Activated T-cell treated with anti-CD3 and anti-CD28 coated beads, Interleukin-2, amount 50 U/mL, for 4 hours (primary cell): ENCODE data around the gene PSMB11. TPM values are rescaled to one million over a fixed set of nuclear protein-coding genes. Genes with fewer than 3 reads are reported as not detected.
A peak's percentile ranks its signal among the peaks of the same experiment; 100 is the strongest.

Experiments used
- ATAC-seq, 2 donors: fragments of 200-7000 bp; cut with Tn5 transposase; one replicate each; pipeline ENCODE4 v1.10.0; 2021
- DNase-seq: peaks from one replicate; pipeline ENCODE4 v3.0.0-alpha.2; 2020
- H3K27me3 Mint-ChIP-seq: one replicate; pipeline ENCODE4 v1.8.0; 2021; ENCODE audit warnings: low read depth, mixed read lengths
- H3K36me3 Mint-ChIP-seq: one replicate; pipeline ENCODE4 v1.8.0; 2022; ENCODE audit warnings: mixed read lengths; ENCODE audit not compliant: insufficient read depth
- H3K4me1 Mint-ChIP-seq: one replicate; pipeline ENCODE4 v1.8.0; 2021; ENCODE audit warnings: low read depth, mixed read lengths
- H3K4me3 Mint-ChIP-seq: one replicate; pipeline ENCODE4 v1.8.0; 2021; ENCODE audit warnings: mild to moderate bottlenecking, moderate library complexity, mixed read lengths
- H3K9me3 Mint-ChIP-seq: one replicate; pipeline ENCODE4 v1.8.0; 2021; ENCODE audit warnings: mixed read lengths
- total RNA-seq, 3 donors: library from RNA; stranded (reverse); gene quantifications; one replicate each; pipeline ENCODE4 v1.2.1, GENCODE V29; 2021

PSMB11 gene
- total RNA-seq, 3 donors from 2014 or later: not detected

DNA sequence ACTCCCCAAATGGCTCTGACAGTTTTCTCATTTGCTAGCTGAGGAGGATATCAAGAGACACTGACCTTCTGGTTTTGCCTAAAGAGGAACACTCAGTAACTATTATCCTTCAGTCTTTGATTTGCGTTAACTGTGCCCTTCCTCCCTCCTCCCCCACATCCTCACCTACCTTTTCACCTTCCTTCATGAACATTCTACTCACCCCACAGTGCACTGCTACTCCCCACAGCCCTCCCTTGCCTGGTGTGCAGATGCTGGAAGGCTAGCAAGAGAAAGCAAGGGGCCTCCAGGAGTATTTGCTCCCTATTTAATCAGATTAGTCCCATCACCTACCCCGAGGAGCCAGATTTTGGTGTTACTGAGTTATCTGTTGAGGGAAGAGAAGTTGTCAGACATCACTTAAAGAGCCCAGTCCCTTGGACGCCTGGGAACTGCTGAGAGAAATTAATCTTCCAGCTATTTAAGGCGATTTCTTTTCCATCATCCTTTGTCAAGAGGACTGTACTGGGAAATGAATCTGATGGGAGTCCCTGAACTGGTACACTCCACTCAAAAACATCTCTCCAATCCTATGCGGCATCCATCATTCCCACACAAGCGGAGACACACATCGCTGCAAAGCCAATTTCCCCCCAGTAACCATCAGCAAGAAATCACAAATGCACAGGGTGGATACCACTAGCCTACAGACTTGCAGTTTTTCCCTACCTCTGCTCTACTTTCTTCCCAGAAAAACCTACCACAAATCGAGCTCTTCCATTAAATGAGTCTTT, 18.8 kb upstream of the PSMB11 start:
- Mint-ChIP-seq H3K27me3 (no peaks in the 10 kb centered on the region), H3K4me3 (peak overlapping the region; percentile 9), H3K9me3 (no peaks in the 10 kb centered on the region), H3K4me1 (peaks cover 50% of the 10 kb centered on the region), H3K36me3 (peaks cover 29% of the 10 kb centered on the region)
- peak in 1 of 2 donors; percentile 32 for ATAC-seq
- no peak for DNase-seq

DNA sequence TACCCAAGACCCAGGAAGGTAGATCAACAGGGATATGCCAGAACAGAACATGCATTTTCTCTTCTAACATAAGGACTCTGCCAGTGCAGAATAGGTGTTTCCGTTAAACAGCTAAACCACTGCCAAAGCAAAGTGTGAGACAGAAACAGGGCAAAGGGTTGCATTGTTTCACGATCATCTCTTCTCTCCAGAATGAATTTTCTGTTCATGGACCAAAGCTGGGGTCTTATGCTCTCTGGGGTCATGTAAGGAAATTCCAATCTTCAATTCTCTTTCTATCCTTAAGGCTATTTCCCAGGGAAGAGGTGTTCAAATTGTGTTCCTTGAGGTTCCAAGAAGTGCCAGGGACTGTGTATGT, 18.2 kb upstream of the PSMB11 start:
- H3K27me3 Mint-ChIP-seq: no peaks in the 10 kb centered on the region
- ATAC-seq (no peak), DNase-seq (no peak)
- H3K4me3 Mint-ChIP-seq: no peak overlapping the region
- no peaks in the 10 kb centered on the region for H3K9me3 Mint-ChIP-seq
- H3K36me3 Mint-ChIP-seq: peaks cover 33% of the 10 kb centered on the region
- peaks cover 54% of the 10 kb centered on the region for H3K4me1 Mint-ChIP-seq

DNA sequence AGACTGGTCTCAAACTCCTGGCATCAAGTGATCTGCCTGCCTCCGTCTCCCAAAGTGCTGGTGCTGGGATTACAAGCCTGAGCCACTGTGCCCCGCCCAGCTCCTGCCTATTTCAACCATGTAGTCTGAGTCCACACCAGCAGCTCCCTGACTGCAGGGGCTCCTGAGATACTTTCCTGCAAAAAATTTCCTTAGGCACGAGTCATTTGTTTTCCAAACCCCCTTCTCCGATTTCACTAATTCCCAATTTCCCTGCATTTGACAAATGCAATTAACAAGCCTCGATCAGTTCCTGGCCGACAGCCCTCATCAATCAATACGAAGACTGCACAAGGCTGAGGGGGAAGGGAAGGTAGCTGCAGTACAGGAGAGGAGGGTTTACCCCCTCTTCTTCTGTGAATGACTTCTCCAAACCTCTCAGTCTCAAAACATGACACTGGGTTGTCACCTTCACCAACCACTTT, 17.4 kb upstream of the PSMB11 start:
- Mint-ChIP-seq H3K36me3 (peaks cover 41% of the 10 kb centered on the region), H3K27me3 (no peaks in the 10 kb centered on the region), H3K9me3 (no peaks in the 10 kb centered on the region), H3K4me3 (no peak overlapping the region), H3K4me1 (peaks cover 62% of the 10 kb centered on the region)
- peak in 1 of 2 donors; percentile 46 for ATAC-seq
- DNase-seq: no peak

DNA sequence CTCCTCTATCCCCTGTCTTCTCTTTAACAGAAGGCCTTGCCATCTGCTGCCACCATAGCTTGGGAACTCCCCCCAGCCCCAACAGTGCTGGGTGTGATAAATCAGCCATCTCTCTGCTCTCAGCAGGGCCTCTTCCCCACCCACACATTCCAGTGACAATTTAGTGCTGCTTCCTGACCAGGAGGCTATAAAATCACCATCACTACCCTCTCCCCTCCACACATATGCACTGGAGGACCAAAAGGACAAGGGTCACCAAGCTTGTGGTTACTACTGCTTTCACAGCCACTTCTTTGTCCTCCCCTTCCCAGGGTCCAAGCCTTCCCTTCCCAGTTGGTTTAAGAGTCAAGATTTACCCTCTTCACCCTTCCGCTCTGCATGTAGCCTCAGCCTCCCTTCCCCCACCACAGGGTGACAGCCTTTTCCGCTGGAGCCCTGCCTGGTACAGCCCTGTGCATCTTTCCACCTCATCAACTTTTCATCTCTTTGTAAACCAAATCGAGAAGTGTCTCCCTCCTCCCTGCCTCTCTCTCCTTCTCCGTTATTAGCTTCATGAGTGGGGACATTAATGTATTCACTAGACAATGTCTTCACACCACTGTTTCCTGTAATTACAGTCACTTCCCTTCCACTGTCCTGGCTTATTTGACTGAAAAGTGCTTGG, 16.7 kb upstream of the PSMB11 start:
- DNase-seq (no peak), ATAC-seq (peak; percentile 33 to 42)
- peaks cover 41% of the 10 kb centered on the region for H3K36me3 Mint-ChIP-seq
- peaks cover 60% of the 10 kb centered on the region for H3K4me1 Mint-ChIP-seq
- no peaks in the 10 kb centered on the region for H3K9me3 Mint-ChIP-seq
- no peaks in the 10 kb centered on the region for H3K27me3 Mint-ChIP-seq
- H3K4me3 Mint-ChIP-seq: no peak overlapping the region

DNA sequence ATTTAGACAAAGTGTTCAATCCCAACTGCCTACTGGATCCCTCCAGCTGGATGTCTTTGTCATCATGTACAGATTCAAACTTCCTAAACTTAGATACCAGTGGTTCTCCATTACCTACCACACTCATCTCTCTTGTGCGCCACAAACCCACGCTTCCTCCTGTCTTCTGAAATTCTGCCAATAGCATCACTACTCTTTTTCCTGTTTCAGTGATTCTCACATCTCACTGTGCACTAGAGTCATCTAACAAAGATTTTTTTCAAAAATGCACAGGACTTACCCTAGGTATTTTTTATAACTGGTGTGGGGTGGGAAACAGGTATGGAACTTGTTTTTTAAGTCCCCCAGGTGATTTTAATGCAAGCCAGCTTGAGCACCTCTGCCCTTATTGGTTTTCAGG, 13.2 kb upstream of the PSMB11 start:
- no peaks in the 10 kb centered on the region for H3K27me3 Mint-ChIP-seq
- peak; percentile 69 to 75 for ATAC-seq
- H3K9me3 Mint-ChIP-seq: no peaks in the 10 kb centered on the region
- peak overlapping the region; percentile 58 for H3K4me3 Mint-ChIP-seq
- peaks cover 53% of the 10 kb centered on the region for H3K4me1 Mint-ChIP-seq
- peaks cover 56% of the 10 kb centered on the region for H3K36me3 Mint-ChIP-seq
- DNase-seq: no peak

DNA sequence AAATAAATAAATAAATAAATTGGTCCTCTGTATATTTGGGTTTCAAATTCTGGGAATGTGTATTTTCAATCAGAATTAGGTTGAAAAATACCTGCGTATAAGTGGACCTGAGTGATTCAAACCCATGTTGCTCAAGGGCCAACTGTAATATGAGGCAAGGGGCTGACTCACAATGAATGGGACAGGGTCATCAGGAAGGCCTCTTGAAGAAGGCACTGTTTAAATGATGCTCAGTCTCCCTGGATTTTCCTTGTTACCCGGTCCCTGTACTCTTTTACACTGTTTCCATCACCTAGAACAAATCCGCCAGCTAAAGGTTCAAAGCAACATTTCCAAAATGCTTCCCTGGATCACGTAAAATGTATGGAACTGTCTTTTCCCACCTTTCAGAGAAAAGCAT, 11.1 kb upstream of the PSMB11 start:
- Mint-ChIP-seq H3K27me3 (no peaks in the 10 kb centered on the region), H3K4me3 (peak overlapping the region; percentile 53), H3K4me1 (peaks cover 46% of the 10 kb centered on the region), H3K36me3 (peaks cover 38% of the 10 kb centered on the region), H3K9me3 (peaks cover 3% of the 10 kb centered on the region)
- no peak for ATAC-seq
- DNase-seq: no peak

DNA sequence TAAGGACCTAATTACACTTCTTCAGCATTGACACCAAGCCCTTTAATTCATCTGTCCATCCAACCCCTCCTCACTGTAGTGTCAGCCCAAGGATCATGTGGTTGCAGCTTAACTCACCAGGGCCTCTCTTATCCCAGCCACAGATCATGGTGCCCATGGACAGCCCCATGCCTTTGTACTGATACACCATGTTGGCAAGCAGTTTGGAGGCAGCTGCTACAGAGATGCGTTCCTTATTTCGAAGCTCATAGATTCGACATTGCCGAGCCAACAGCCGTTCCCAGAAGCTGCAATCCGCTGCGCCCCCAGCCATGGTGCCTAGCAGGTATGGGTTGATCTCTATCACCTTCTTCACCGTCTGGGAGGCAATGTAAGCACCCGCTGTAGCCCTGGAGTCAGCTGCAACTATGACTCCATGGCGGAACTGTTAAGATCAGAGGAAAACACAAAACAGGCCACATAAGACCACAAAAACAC, 8.7 kb upstream of the PSMB11 start:
- no peak for ATAC-seq
- peaks cover 3% of the 10 kb centered on the region for H3K9me3 Mint-ChIP-seq
- H3K27me3 Mint-ChIP-seq: no peaks in the 10 kb centered on the region
- no peak for DNase-seq
- H3K4me1 Mint-ChIP-seq: peaks cover 36% of the 10 kb centered on the region
- H3K36me3 Mint-ChIP-seq: peaks cover 27% of the 10 kb centered on the region
- H3K4me3 Mint-ChIP-seq: peak overlapping the region; percentile 98

DNA sequence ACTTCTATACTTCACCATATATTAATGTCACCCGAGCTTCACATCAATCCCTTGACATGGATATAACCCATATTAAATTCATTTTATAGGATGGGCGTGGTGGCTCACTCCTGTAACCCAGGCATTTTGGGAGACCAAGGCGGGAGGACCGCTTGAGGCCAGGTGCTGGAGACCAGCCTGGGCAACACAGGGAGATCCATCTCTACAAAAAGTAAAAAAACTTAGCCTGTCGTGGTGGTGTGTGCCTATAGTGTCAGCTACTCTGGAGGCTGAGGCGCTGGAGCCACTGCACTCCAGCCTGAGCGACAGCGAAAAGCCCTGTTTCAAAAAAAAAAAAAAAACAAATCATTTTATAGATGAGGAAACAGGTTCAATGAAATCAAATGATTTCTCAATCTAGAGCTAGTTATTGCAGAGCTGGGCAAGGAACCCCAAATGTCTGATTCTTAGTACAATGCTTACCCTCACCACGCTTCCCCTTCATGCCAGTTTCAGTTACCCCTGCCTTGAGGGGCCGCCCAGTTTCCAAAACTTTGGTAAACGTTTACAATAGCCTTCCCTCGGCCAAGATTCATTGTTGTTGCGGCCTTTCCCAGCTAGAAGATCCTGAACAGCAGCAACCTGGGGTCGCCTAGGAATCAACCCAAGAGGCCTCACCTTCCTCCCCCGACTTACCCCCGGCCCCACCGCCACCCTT, 8.1 kb upstream of the PSMB11 start:
- ATAC-seq (peak; percentile 4), DNase-seq (no peak)
- Mint-ChIP-seq H3K36me3 (peaks cover 22% of the 10 kb centered on the region), H3K27me3 (no peaks in the 10 kb centered on the region), H3K4me1 (peaks cover 31% of the 10 kb centered on the region), H3K9me3 (peaks cover 3% of the 10 kb centered on the region), H3K4me3 (peak overlapping the region; percentile 98)

DNA sequence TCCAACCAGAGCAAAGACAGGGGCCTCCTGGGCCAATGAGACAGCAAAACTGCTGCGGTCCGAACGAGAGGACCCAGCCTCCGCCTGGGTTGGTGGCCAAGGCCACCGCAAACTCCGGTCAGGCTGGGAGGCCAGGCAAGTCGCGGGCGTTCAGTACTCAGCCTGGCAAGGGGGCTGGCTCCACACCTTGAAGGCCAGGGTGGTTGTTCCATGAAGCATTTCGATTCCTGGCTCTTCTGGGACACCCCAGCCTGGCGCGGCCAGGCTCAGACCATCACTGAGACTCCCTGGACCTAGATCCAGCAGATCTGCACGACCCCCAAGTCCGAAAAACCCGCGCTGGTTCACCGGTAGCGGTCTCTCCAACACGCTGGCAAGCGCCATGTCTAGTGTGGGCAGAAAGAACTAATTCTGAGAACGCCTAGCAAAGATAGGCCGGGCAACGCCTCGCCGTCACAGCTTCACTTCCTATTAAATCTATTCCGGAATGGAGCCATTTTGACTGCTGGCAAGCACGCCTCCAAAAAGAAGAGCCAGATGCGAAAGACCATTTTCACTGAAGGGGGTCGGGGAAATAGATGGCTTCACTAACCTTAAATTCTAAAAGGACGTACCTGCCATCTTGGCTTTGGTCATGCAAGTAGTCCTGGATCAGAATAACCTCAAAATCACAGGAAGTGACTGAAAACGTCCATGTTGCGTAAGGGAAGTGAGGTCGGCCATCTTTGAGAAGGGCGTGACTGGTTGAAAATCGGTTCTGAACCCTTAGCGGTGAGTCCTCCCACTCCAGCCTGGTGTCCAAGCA, 7.3 kb upstream of the PSMB11 start, which contains the start of gene PSMB5:
TSS of gene PSMB5 (minus strand) at position 403 of the 805 bp plus-strand sequence. CDS start at position 384, 19 bp downstream.
- DNase-seq: peak; percentile 81
- H3K4me3 Mint-ChIP-seq: peak within 1 kb of the TSS; percentile 98
- H3K9me3 Mint-ChIP-seq: peaks cover 3% of the 10 kb centered on the region
- peak; percentile 93 for ATAC-seq
- peaks cover 24% of the 10 kb centered on the region for H3K4me1 Mint-ChIP-seq
- H3K27me3 Mint-ChIP-seq: no peaks in the 10 kb centered on the region
- peaks cover 16% of the 10 kb centered on the region for H3K36me3 Mint-ChIP-seq

DNA sequence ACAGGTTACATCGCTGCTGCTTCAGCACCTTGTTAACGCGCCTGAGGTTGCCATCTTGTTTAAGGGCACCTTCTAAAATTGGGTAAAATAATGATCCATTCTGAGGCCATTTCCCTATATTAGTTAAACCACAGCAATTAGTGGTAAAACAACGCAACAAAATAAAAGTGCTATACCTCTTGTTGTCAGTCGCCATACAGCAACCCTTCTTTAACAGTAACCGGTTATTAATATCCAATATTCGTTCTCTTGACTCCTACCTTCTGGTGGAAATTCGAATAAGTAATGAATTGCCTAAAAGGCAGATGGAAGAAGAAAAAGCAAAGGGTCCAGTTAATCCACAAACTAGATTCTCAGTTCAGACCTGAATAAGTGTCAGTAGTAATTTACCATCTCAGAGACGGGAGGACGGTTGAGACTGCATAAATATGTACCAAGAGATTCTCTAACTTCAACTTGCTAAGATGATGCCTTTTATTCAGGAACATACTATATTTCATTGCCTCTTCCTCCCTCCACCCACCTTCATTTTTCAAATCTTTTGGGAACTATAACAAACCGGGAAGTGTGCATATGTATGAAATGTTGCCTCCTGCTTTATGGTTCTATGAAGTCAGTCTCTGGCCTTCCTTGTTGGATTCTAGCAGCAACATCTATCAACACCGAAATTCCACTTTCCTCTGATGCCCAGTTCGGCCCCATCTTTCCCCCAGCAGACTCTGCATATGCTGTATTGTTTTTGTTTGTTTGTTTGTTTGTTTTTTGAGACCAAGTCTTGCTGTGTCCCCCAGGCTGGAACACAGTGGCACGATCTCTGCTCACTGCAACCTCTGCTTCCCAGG, 6.5 kb upstream of the PSMB11 start:
- H3K36me3 Mint-ChIP-seq: peaks cover 16% of the 10 kb centered on the region
- H3K4me3 Mint-ChIP-seq: peak overlapping the region; percentile 98
- ATAC-seq (no peak), DNase-seq (no peak)
- peaks cover 24% of the 10 kb centered on the region for H3K4me1 Mint-ChIP-seq
- H3K9me3 Mint-ChIP-seq: peaks cover 3% of the 10 kb centered on the region
- no peaks in the 10 kb centered on the region for H3K27me3 Mint-ChIP-seq

DNA sequence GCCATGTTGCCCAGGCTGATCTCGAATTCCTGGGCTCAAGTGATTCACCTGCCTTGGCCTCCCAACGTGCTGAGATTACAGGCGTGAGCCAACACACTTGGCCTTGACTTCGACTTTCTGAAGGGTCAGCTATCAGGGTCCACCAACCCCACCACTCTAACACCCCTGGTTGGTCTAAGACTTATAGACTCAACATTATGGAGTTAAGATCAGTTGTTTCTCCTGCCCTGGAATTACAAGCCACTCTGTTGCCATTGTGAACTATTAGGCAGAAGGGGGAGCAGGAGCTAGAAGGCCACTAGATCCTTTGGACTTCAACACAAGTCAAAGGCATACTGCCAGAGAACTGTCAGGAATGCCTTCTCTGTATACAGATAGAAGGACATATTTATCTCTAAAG, 1.9 kb upstream of the PSMB11 start:
- H3K9me3 Mint-ChIP-seq: peaks cover 3% of the 10 kb centered on the region
- ATAC-seq: no peak
- no peaks in the 10 kb centered on the region for H3K27me3 Mint-ChIP-seq
- peaks cover 4% of the 10 kb centered on the region for H3K4me1 Mint-ChIP-seq
- no peak overlapping the region for H3K4me3 Mint-ChIP-seq
- H3K36me3 Mint-ChIP-seq: no peaks in the 10 kb centered on the region
- DNase-seq: no peak

DNA sequence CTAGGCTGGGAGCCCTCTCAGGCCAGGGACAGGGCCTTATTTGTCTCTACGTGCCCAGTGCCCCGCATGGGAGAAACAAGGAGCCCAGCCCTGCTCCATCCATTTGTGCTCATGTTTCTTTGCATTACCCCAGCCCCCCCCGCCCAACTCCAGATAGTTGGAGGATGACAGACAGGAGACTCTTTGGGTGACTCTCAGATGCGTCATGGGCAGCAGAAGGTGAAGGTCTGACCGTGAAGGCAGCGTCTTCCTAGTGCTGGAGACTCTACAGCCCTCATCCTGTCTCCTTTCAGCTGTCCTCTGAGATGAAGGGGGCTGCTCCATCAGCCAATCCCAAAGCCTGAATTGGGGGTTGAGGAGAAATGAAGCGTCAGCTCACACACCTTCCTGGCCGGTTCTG, 283 bp upstream of the PSMB11 start:
- no peak for ATAC-seq
- DNase-seq: no peak
- H3K4me3 Mint-ChIP-seq: no peak overlapping the region
- no peaks in the 10 kb centered on the region for H3K9me3 Mint-ChIP-seq
- no peaks in the 10 kb centered on the region for H3K4me1 Mint-ChIP-seq
- no peaks in the 10 kb centered on the region for H3K27me3 Mint-ChIP-seq
- H3K36me3 Mint-ChIP-seq: no peaks in the 10 kb centered on the region

DNA sequence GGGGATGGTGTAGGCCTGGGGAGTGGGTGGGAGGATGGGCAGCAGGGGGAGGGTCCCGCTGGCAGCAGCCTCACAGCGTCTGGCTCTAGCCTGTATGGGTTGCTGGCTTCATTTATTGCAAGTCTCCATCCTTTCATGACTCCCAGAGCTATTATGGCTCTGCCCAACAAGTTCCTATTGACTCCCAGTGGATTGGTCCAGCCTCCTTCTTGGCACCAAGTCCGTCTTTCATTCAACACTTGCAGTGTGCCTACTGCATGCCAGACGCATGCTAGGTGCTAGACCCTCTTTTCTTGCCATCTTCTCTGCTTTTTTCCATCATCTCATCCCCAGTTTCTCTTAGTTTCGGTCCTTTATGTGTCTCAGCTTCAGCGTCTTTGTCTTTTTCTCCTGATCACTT, 1.1 kb downstream of the PSMB11 start:
- Mint-ChIP-seq H3K9me3 (no peaks in the 10 kb centered on the region), H3K27me3 (peaks cover 5% of the 10 kb centered on the region), H3K4me1 (no peaks in the 10 kb centered on the region), H3K36me3 (no peaks in the 10 kb centered on the region), H3K4me3 (no peak overlapping the region)
- ATAC-seq (no peak), DNase-seq (no peak)
